22Rv1 (cell line): ENCODE data around the gene AHRR.
"Not testable (repeated sequence)": the region's sequence is repeated elsewhere in the genome, so short reads cannot be mapped to it uniquely, and the experiment has no call there.

Experiments used
- H3K27ac ChIP-seq: fragments of 450-650 bp; 2 replicates; pipeline ENCODE4 v1.5.1; 2017
- ZFX ChIP-seq: fragments of 450-650 bp; IDR thresholded peaks from 2 replicates; pipeline ENCODE4 v1.6.1; 2017; ENCODE audit warnings: antibody characterized with exemption, borderline replicate concordance
- TF ChIP-seq, protein P1 (sequence below): fragments of 450-650 bp; IDR thresholded peaks from 2 replicates; pipeline ENCODE4 v1.5.1; 2017; ENCODE audit warnings: mild to moderate bottlenecking

The AHRR gene

DNA sequence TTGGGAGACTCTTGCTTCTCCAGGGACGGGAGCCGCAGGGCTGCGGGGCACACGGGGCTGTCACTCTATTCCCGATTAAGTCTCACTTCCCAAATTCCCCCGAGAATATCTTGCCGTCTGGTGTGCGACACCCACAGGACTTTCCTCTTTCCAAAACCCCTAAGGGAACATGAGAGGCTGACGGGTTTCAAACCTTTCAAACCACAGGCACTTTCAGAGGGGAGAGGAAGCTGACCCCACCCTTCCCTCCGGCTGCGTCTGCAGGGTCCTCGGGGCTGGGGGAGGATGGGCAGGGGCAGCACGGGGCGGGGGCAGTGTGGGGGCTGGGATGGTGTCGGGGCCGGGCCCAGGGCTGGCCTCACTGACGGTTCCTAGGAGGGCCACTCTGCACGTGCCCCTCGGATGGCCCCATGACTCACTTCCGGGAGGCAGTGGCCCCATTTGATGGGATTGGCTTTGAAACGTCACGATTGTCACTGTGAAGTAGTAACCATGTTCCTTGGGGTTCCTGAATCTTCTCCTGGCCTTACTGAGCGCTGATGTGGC lies 164.5 kb downstream of the AHRR start:
- TF ChIP-seq, protein P1, sequence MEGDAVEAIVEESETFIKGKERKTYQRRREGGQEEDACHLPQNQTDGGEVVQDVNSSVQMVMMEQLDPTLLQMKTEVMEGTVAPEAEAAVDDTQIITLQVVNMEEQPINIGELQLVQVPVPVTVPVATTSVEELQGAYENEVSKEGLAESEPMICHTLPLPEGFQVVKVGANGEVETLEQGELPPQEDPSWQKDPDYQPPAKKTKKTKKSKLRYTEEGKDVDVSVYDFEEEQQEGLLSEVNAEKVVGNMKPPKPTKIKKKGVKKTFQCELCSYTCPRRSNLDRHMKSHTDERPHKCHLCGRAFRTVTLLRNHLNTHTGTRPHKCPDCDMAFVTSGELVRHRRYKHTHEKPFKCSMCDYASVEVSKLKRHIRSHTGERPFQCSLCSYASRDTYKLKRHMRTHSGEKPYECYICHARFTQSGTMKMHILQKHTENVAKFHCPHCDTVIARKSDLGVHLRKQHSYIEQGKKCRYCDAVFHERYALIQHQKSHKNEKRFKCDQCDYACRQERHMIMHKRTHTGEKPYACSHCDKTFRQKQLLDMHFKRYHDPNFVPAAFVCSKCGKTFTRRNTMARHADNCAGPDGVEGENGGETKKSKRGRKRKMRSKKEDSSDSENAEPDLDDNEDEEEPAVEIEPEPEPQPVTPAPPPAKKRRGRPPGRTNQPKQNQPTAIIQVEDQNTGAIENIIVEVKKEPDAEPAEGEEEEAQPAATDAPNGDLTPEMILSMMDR: no peak
- TF ChIP-seq ZFX: no peak
- no peak overlapping the region for H3K27ac ChIP-seq

DNA sequence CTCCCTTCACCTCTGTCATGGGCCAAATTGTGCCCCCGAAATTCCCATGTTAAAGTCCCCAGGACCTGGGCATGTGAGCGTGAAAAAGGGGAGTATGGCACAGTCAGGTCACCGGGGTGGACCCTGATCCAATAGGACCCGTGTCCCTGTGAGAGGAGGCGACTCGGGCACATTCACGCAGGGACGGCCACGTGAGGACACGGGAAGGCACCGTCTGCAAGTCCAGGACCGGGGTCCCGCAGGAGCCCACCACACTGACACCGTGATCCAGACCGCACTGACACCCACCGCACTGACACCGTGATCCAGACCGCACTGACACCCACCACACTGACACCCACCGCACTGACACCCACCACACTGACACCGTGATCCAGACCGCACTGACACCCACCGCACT lies 165.1 kb downstream of the AHRR start:
- not testable (repeated sequence) for H3K27ac ChIP-seq
